Endodermal cell (in vitro differentiated cells): ENCODE data around the gene SOX5. TPM values are rescaled to one million over a fixed set of nuclear protein-coding genes. Genes with fewer than 3 reads are reported as not detected.

Experiments used
- DNase-seq: peaks from one replicate; pipeline ENCODE4 v3.0.0-alpha.2; 2017
- H3K27ac ChIP-seq: 2 replicates; pipeline ENCODE4 v1.5.1; 2013; ENCODE audit warnings: mild to moderate bottlenecking, low read depth, low read length, moderate library complexity
- H3K27me3 ChIP-seq: 2 replicates; pipeline ENCODE4 v1.6.1; 2013; ENCODE audit warnings: mild to moderate bottlenecking, low read length, moderate library complexity; ENCODE audit not compliant: insufficient read depth, control insufficient read depth, poor library complexity, severe bottlenecking
- H3K36me3 ChIP-seq: 2 replicates; pipeline ENCODE4 v1.7.0; 2013; ENCODE audit warnings: mild to moderate bottlenecking, low read length, moderate library complexity; ENCODE audit not compliant: control insufficient read depth, insufficient read depth
- H3K4me1 ChIP-seq: one replicate; pipeline ENCODE4 v1.7.0; 2013; ENCODE audit warnings: low read length; ENCODE audit not compliant: control insufficient read depth, insufficient read depth
- H3K4me3 ChIP-seq: 2 replicates; pipeline ENCODE4 v1.5.1; 2013; ENCODE audit warnings: mild to moderate bottlenecking, low read length, moderate library complexity
- H3K9ac ChIP-seq: 2 replicates; pipeline ENCODE4 v1.6.1; 2013; ENCODE audit warnings: mild to moderate bottlenecking, low read length, moderate library complexity; ENCODE audit not compliant: poor library complexity, severe bottlenecking; ENCODE audit errors: extremely low read depth
- H3K9me3 ChIP-seq: 2 replicates; pipeline ENCODE4 v1.6.1; 2013; ENCODE audit warnings: mild to moderate bottlenecking, low read length, moderate library complexity; ENCODE audit not compliant: control insufficient read depth
- H3K27ac Mint-ChIP-seq: 2 replicates; pipeline ENCODE4 v1.8.0; 2020; ENCODE audit warnings: mixed read lengths
- H3K27me3 Mint-ChIP-seq: 2 replicates; pipeline ENCODE4 v1.8.0; 2021; ENCODE audit warnings: mild to moderate bottlenecking, mixed read lengths; ENCODE audit not compliant: insufficient read depth
- H3K36me3 Mint-ChIP-seq: 2 replicates; pipeline ENCODE4 v1.8.0; 2020; ENCODE audit warnings: low read depth, mixed read lengths
- H3K4me1 Mint-ChIP-seq: 2 replicates; pipeline ENCODE4 v1.8.0; 2020; ENCODE audit warnings: mixed read lengths
- H3K4me3 Mint-ChIP-seq: 2 replicates; pipeline ENCODE4 v1.8.0; 2020; ENCODE audit warnings: mild to moderate bottlenecking, moderate library complexity, mixed read lengths
- H3K9me3 Mint-ChIP-seq: 2 replicates; pipeline ENCODE4 v1.8.0; 2020; ENCODE audit warnings: mild to moderate bottlenecking, mixed read lengths
- CTCF ChIP-seq: fragments of 200-600 bp; sonication (generic); conservative IDR thresholded peaks from 2 replicates; pipeline ENCODE4 v1.5.0; 2021; ENCODE audit warnings: antibody characterized with exemption, mild to moderate bottlenecking
- WGBS, 2 experiments: methylation state at CpG; one replicate each; pipeline versions ENCODE4 v1.1.5 to v1.1.7; 2013; ENCODE audit warnings: missing lambda C conversion rate in 2 of 2, mixed read lengths in 1 of 2; ENCODE audit not compliant: insufficient coverage in 1 of 2, insufficient read length in 1 of 2; 5-methylcytosine and 5-hydroxymethylcytosine counted together
- total RNA-seq, 2 donors: library from RNA; stranded (reverse); fragmentation: NEBNext Ultra II Directional in 1 of 2; extraction: Animal tissue kit (Norgen Biotek cat#: 25700) in 1 of 2; gene quantifications; 2 replicates in 1 of 2; 3 replicates in 1 of 2; pipeline ENCODE4 v1.2.1, GENCODE V29; 2021

Gene SOX5
- total RNA-seq, 2 donors from 2014 or later, result 6.8 to 30.7 TPM

- Histone ChIP-seq H3K36me3 (no peaks in the 10 kb centered on the region), H3K27me3 (no peaks in the 10 kb centered on the region), H3K4me1 (peaks cover 9% of the 10 kb centered on the region), H3K9me3 (no peaks in the 10 kb centered on the region), H3K9ac (no peak overlapping the region), H3K27ac (no peak overlapping the region), H3K4me3 (no peak overlapping the region)
- TF ChIP-seq CTCF, result no peak
- Mint-ChIP-seq H3K27ac (no peak overlapping the region), H3K4me3 (no peak overlapping the region), H3K36me3 (peaks cover 9% of the 10 kb centered on the region), H3K27me3 (no peaks in the 10 kb centered on the region), H3K4me1 (peaks cover 35% of the 10 kb centered on the region), H3K9me3 (no peaks in the 10 kb centered on the region)
- DNase-seq, result no peak
- 80 to 95% methylated on average over 1 to 2 of the region's 2 CpGs for WGBS, 2 experiments
Measured at GRCh38 chr12:23550753-23551152, 398.7 kb downstream of the SOX5 start.

DNA sequence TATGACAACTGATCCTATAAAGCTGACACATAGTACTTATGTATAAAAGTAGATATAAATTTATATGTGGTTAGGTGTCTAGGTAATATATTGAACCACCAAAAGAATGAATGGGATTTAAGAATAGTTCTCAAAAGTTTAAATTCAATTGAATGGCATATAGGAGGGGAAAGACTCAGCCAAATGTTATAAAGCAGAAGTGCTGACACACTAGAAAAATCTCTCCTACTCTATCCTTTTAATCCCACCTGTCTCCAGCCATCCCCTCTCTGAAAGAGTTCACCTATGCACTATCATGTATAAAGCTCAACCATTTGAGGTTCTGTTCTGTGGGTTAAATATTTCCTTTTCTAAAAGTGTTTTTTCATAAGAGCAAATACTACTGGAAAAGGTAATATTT lies 400.7 kb downstream of the SOX5 start:
- Histone ChIP-seq H3K9me3 (no peaks in the 10 kb centered on the region), H3K27me3 (no peaks in the 10 kb centered on the region), H3K36me3 (no peaks in the 10 kb centered on the region), H3K4me1 (peaks cover 9% of the 10 kb centered on the region), H3K27ac (no peak overlapping the region), H3K4me3 (no peak overlapping the region), H3K9ac (no peak overlapping the region)
- no peaks in the 10 kb centered on the region for H3K27me3 Mint-ChIP-seq
- no peak for DNase-seq
- no peak overlapping the region for H3K4me3 Mint-ChIP-seq
- no peak for TF ChIP-seq CTCF
- H3K36me3 Mint-ChIP-seq, result peaks cover 22% of the 10 kb centered on the region
- no peak overlapping the region for H3K27ac Mint-ChIP-seq
- no peaks in the 10 kb centered on the region for H3K9me3 Mint-ChIP-seq
- H3K4me1 Mint-ChIP-seq, result peaks cover 41% of the 10 kb centered on the region

DNA sequence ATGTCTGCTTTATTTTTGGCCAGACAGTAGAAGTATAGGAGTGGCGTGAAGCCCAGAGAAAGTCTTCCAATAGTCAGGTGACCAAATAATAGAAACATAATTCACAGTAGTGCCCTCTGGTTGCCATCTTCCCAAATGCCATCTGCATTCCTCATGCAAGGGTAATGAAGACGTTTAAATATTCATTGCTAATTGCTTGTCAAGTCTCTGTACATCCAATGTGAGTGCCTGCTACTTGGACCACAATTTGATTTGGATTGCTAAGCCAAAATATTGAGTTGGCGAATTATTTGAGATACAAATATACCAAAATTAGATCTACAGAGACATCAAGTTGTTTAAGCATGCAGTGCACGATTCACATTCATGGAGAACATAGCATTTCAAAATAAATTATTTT lies 402.7 kb downstream of the SOX5 start:
- no peak overlapping the region for H3K9ac ChIP-seq
- peaks cover 6% of the 10 kb centered on the region for H3K4me1 ChIP-seq
- no peaks in the 10 kb centered on the region for H3K27me3 Mint-ChIP-seq
- H3K9me3 Mint-ChIP-seq, result no peaks in the 10 kb centered on the region
- H3K36me3 ChIP-seq, result no peaks in the 10 kb centered on the region
- peaks cover 38% of the 10 kb centered on the region for H3K4me1 Mint-ChIP-seq
- H3K4me3 Mint-ChIP-seq, result no peak overlapping the region
- WGBS, 2 experiments, result 97 to 100% methylated on average over 1 to 4 of the region's 4 CpGs
- no peaks in the 10 kb centered on the region for H3K9me3 ChIP-seq
- no peak for TF ChIP-seq CTCF
- H3K27me3 ChIP-seq, result no peaks in the 10 kb centered on the region
- peaks cover 40% of the 10 kb centered on the region for H3K36me3 Mint-ChIP-seq
- H3K27ac ChIP-seq, result no peak overlapping the region
- no peak overlapping the region for H3K4me3 ChIP-seq
- H3K27ac Mint-ChIP-seq, result no peak overlapping the region
- no peak for DNase-seq
